Vagina (tissue), 2 donors: Measurements from ENCODE around the gene FDXACB1.

ENCODE experiments used
- POLR2A ChIP-seq, 2 donors: fragments of 450-650 bp; IDR thresholded peaks; one replicate each; pipeline ENCODE4 v1.6.1; 2017; ENCODE audit warnings: antibody characterized with exemption in 2 of 2, mild to moderate bottlenecking in 2 of 2, moderate library complexity in 2 of 2
- TF ChIP-seq, protein P1 (sequence below), 3 experiments: fragments of 450-650 bp in 2 of 3; fragments of 200-600 bp in 1 of 3; sonication (generic) in 1 of 3; IDR thresholded peaks; one replicate each; pipeline ENCODE4 v1.5.1; 2017 to 2019; ENCODE audit warnings: antibody characterized with exemption in 3 of 3, mild to moderate bottlenecking in 2 of 3, moderate library complexity in 2 of 3

DNA sequence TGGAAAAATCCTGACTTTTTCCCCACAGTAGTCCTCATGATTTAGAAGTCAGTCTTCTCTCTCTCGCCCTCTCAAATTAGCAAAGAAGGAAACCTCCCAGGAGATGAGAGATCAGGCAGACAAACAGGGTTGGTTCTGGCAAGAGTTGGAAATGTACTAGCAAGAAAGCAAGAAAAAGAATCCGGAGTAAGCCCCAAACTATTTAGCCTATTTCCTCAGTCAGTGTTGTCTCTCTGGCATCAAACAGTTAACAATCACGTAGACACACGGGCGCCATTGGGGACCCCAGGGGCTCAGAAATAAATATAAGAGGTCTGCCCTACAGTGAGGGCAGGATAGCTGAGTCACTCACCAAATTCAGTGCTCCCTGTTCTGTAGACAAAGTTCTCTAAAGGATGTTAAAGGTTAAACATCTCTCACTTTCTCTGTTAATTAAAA, 44.4 kb upstream of the FDXACB1 start:
- TF ChIP-seq POLR2A (IDR thresholded peaks at IDR 0.05) = no peak
- TF ChIP-seq, protein P1, sequence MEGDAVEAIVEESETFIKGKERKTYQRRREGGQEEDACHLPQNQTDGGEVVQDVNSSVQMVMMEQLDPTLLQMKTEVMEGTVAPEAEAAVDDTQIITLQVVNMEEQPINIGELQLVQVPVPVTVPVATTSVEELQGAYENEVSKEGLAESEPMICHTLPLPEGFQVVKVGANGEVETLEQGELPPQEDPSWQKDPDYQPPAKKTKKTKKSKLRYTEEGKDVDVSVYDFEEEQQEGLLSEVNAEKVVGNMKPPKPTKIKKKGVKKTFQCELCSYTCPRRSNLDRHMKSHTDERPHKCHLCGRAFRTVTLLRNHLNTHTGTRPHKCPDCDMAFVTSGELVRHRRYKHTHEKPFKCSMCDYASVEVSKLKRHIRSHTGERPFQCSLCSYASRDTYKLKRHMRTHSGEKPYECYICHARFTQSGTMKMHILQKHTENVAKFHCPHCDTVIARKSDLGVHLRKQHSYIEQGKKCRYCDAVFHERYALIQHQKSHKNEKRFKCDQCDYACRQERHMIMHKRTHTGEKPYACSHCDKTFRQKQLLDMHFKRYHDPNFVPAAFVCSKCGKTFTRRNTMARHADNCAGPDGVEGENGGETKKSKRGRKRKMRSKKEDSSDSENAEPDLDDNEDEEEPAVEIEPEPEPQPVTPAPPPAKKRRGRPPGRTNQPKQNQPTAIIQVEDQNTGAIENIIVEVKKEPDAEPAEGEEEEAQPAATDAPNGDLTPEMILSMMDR (IDR thresholded peaks at IDR 0.05) = no peak
